GM21528 (cell line): Measurements from ENCODE around the gene CHODL.

Experiments
- ATAC-seq: cut with Tn5 transposase; IDR thresholded peaks from one replicate; pipeline ENCODE4 v1.9.1; 2021; ENCODE audit warnings: mild to moderate bottlenecking, moderate library complexity; ENCODE audit not compliant: unreplicated experiment, low FRiP score

The CHODL gene

GRCh38 chr21:18244671-18245463, at the start of gene CHODL:
TSS of gene CHODL (plus strand) at chr21:18244833. CDS start at chr21:18245224, 391 bp downstream.
- no peak for ATAC-seq

- no peak for ATAC-seq
Measured at GRCh38 chr21:18204931-18205330, 39.7 kb upstream of the CHODL start.

GRCh38 chr21:18218331-18218730, 26.3 kb upstream of the CHODL start:
- ATAC-seq: no peak

GRCh38 chr21:18220498-18220897, 24.1 kb upstream of the CHODL start:
- ATAC-seq: no peak

- ATAC-seq: no peak
Measured at GRCh38 chr21:18222346-18222745, 22.3 kb upstream of the CHODL start.

- no peak for ATAC-seq
Measured at GRCh38 chr21:18228060-18228739, 16.4 kb upstream of the CHODL start.

- no peak for ATAC-seq
Measured at GRCh38 chr21:18235545-18235944, 9.1 kb upstream of the CHODL start.

- no peak for ATAC-seq
Measured at GRCh38 chr21:18245464-18245967, 883 bp downstream of the CHODL start.

- no peak for ATAC-seq
Measured at GRCh38 chr21:18248171-18248570, 3.5 kb downstream of the CHODL start.

- no peak for ATAC-seq
Measured at GRCh38 chr21:18249672-18250071, 5.0 kb downstream of the CHODL start.

GRCh38 chr21:18251065-18251464, 6.4 kb downstream of the CHODL start:
- no peak for ATAC-seq

- ATAC-seq: no peak
Measured at GRCh38 chr21:18252256-18252655, 7.6 kb downstream of the CHODL start.

- no peak for ATAC-seq
Measured at GRCh38 chr21:18252680-18253079, 8.0 kb downstream of the CHODL start.

GRCh38 chr21:18253221-18253620, 8.6 kb downstream of the CHODL start:
- no peak for ATAC-seq

- ATAC-seq: no peak
Measured at GRCh38 chr21:18253799-18254198, 9.2 kb downstream of the CHODL start.

GRCh38 chr21:18265944-18266343, 21.3 kb downstream of the CHODL start:
- no peak for ATAC-seq

GRCh38 chr21:18267496-18267895, 22.9 kb downstream of the CHODL start:
- no peak for ATAC-seq

- ATAC-seq: no peak
Measured at GRCh38 chr21:18268906-18269305, 24.3 kb downstream of the CHODL start.

- no peak for ATAC-seq
Measured at GRCh38 chr21:18269856-18270255, 25.2 kb downstream of the CHODL start.

- ATAC-seq: no peak
Measured at GRCh38 chr21:18273400-18273799, 28.8 kb downstream of the CHODL start.

- ATAC-seq: no peak
Measured at GRCh38 chr21:18274370-18274769, 29.7 kb downstream of the CHODL start.

GRCh38 chr21:18275781-18276180, 31.1 kb downstream of the CHODL start:
- ATAC-seq: no peak
